OCI-LY7 (cell line): Measurements from ENCODE around the gene B4GAT1. TPM values are rescaled to one million over a fixed set of nuclear protein-coding genes. Genes with fewer than 3 reads are reported as not detected.

Source experiments
- BruUV-seq: library from RNA; stranded (reverse); fragments of 400-500 nt; replicated peaks from 2 replicates; lab custom pipeline; 2021; lab: Mats Ljungman, UMichigan
- CTCF ChIA-PET: fragments of 300-600 bp; sonication (Branson Sonifier 250); formaldehyde crosslinking; loops from one replicate; lab custom pipeline; 2022; ENCODE audit warnings: antibody characterized with exemption; ENCODE audit not compliant: unreplicated experiment; lab: Charles Lee
- POLR2A ChIA-PET: fragments of 300-600 bp; sonication (Branson Sonifier 250); formaldehyde crosslinking; loops from one replicate; lab custom pipeline; 2022; ENCODE audit warnings: antibody characterized with exemption; lab: Charles Lee
- DNase-seq: peaks from one replicate; pipeline ENCODE4 v3.0.0-alpha.2; 2015; ENCODE audit warnings: low spot score
- H2AFZ ChIP-seq: fragments of 200-600 bp; sonication (generic), shearing (Covaris generic); 2 replicates; pipeline ENCODE4 v1.6.1; 2014; ENCODE audit warnings: mild to moderate bottlenecking, antibody characterized with exemption, low read length, moderate library complexity
- H3K27ac ChIP-seq: fragments of 200-600 bp; sonication (generic); 2 replicates; pipeline ENCODE4 v1.5.1; 2014; ENCODE audit warnings: mixed run types, low read depth, mild to moderate bottlenecking, moderate library complexity, low read length, inconsistent platforms; ENCODE audit not compliant: poor library complexity, severe bottlenecking
- H3K36me3 ChIP-seq: fragments of 200-600 bp; sonication (generic); 2 replicates; pipeline ENCODE4 v1.6.1; 2014; ENCODE audit warnings: mild to moderate bottlenecking, antibody characterized with exemption, low read length, moderate library complexity, mixed read lengths; ENCODE audit not compliant: insufficient read depth
- H3K4me1 ChIP-seq: fragments of 200-600 bp; sonication (generic); 2 replicates; pipeline ENCODE4 v1.5.1; 2014; ENCODE audit warnings: mild to moderate bottlenecking, low read length; ENCODE audit not compliant: insufficient read depth, poor library complexity, severe bottlenecking
- H3K4me2 ChIP-seq: fragments of 200-600 bp; sonication (generic); 2 replicates; pipeline ENCODE4 v1.6.1; 2014; ENCODE audit warnings: mild to moderate bottlenecking, low read length
- H3K4me3 ChIP-seq: fragments of 200-600 bp; sonication (generic); 2 replicates; pipeline ENCODE4 v1.5.1; 2014; ENCODE audit warnings: mild to moderate bottlenecking, low read depth, low read length; ENCODE audit not compliant: poor library complexity, severe bottlenecking
- H3K79me2 ChIP-seq: fragments of 200-600 bp; sonication (generic); 2 replicates; pipeline ENCODE4 v1.6.1; 2016; ENCODE audit warnings: low read depth, mild to moderate bottlenecking, low read length, moderate library complexity, mixed read lengths; ENCODE audit not compliant: insufficient read depth
- H3K9me2 ChIP-seq: fragments of 200-600 bp; sonication (generic); 2 replicates; pipeline ENCODE4 v1.6.1; 2016; ENCODE audit warnings: mild to moderate bottlenecking, low read length, mixed read lengths; ENCODE audit not compliant: insufficient read depth
- H3K9me3 ChIP-seq: fragments of 200-600 bp; sonication (generic); 2 replicates; pipeline ENCODE4 v1.6.1; 2014; ENCODE audit warnings: mild to moderate bottlenecking, mixed run types, low read length, mixed read lengths
- H4K20me1 ChIP-seq: fragments of 200-600 bp; sonication (generic); 2 replicates; pipeline ENCODE4 v1.6.1; 2014; ENCODE audit warnings: mild to moderate bottlenecking, antibody characterized with exemption, low read length, moderate library complexity, mixed read lengths; ENCODE audit not compliant: insufficient read depth
- EZH2phosphoT487 ChIP-seq: fragments of 200-600 bp; sonication (generic); IDR thresholded peaks from 2 replicates; pipeline ENCODE4 v1.6.1; 2018; ENCODE audit warnings: low read depth, borderline replicate concordance, mild to moderate bottlenecking, mixed run types, antibody characterized with exemption, low read length, moderate library complexity, mixed read lengths
- intact Hi-C: fragments of 100-400 bp; cut with micrococcal nuclease; formaldehyde crosslinking; loops from one replicate; pipeline ENCODE4 v1.10.0; 2022; ENCODE audit not compliant: unreplicated experiment
- total RNA-seq, 2 experiments: library from RNA; depleted of rRNA in 1 of 2; stranded (reverse); fragments of >200 nt in 1 of 2; shearing (Covaris generic) in 1 of 2; gene quantifications; 2 replicates each; pipeline ENCODE4 v1.2.3, GENCODE V29; 2014 to 2022
- TF ChIP-seq, protein P1 (sequence below): fragments of 200-600 bp; sonication (generic); conservative IDR thresholded peaks from 2 replicates; pipeline ENCODE4 v1.5.1; 2014; ENCODE audit warnings: mild to moderate bottlenecking, antibody characterized with exemption, low read length, moderate library complexity, mixed read lengths

B4GAT1 gene
- total RNA-seq, 2 experiments from 2014 or later = 9.8 to 11.7 TPM

DNA sequence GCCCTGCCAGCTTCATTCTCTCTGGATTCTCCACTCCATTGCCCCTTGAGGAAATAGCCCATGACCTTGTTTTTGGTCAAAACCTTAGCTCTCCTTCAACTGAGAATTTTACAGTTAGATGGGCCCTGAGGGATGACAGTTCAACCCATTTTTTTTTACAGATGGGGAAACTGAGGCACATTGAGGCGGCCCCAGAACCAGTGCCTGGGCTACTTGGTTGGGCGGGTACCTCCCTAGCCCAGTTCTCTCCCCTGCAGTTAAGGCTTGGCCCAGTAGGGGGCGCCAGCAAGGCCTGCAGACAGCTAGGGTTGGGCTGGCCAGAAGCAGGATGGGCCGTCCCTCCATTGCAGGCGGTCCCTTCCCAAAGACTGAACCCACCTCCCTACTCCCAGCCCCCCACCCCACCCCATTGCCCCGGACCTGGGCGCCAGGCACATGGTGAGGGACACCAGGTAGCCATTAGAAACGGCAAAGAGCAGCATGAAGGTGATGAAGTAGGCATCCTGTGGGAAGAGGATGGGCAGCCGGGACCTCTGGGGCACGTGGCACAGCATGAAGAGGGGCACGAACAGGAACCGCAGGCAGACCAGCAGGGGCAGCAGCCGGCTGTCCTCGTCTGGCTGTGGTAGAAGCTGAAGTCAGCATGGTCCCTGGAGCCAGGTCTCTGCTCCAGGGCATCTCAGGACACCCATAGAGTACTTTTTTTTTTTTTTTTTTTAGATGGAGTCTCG is 16.5 kb upstream of the B4GAT1 start:
- H3K79me2 ChIP-seq = no peaks in the 10 kb centered on the region
- DNase-seq = peak; percentile 55
- no peaks in the 10 kb centered on the region for H3K4me1 ChIP-seq
- peaks cover 78% of the 10 kb centered on the region for H3K36me3 ChIP-seq
- no TSS peak for BruUV-seq
- ChIA-PET CTCF (interaction anchor here (0.5 to 1.1 kb wide), 3 partner anchors 8 to 1023 kb away, joined by 3 read pairs; no protein-coding TSS in a partner anchor), POLR2A (interaction anchor here (0.7 to 1.1 kb wide), 2 partner anchors 20 to 75 kb away, joined by 4 read pairs; partner anchors contain the start of gene YIF1A)
- H3K4me3 ChIP-seq = no peak overlapping the region
- no peaks in the 10 kb centered on the region for H3K9me3 ChIP-seq
- no peaks in the 10 kb centered on the region for H4K20me1 ChIP-seq
- intact Hi-C loops = no loop called here
- TF ChIP-seq, protein P1, sequence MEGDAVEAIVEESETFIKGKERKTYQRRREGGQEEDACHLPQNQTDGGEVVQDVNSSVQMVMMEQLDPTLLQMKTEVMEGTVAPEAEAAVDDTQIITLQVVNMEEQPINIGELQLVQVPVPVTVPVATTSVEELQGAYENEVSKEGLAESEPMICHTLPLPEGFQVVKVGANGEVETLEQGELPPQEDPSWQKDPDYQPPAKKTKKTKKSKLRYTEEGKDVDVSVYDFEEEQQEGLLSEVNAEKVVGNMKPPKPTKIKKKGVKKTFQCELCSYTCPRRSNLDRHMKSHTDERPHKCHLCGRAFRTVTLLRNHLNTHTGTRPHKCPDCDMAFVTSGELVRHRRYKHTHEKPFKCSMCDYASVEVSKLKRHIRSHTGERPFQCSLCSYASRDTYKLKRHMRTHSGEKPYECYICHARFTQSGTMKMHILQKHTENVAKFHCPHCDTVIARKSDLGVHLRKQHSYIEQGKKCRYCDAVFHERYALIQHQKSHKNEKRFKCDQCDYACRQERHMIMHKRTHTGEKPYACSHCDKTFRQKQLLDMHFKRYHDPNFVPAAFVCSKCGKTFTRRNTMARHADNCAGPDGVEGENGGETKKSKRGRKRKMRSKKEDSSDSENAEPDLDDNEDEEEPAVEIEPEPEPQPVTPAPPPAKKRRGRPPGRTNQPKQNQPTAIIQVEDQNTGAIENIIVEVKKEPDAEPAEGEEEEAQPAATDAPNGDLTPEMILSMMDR = peak; percentile 96
- TF ChIP-seq EZH2phosphoT487 = no peak
- no peak overlapping the region for H2AFZ ChIP-seq
- H3K4me2 ChIP-seq = no peak overlapping the region
- H3K9me2 ChIP-seq = no peaks in the 10 kb centered on the region
- no peak overlapping the region for H3K27ac ChIP-seq

DNA sequence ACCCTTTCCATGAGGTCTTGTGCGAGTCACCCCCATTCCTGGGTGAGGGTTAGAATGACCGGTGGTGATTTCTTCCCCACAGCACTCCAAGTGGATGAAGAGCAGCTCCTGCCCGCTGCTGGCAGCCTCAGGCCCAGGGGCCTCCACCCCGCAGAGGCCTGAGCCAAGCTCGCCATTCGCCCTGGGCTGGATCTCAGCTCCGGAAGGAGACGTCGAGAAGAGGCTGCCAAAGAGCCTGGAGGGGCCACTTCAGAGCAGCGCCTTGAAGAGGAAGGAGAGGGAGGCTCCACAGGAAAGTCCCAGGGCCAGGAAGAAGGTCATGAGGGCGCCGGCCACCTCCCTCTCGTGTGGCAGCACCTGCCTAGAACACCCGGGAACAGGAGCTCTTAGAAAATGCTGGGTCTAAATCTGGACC is 15.8 kb upstream of the B4GAT1 start:
- TF ChIP-seq, protein P1 = no peak
- TF ChIP-seq EZH2phosphoT487 = no peak
- ChIA-PET POLR2A (no interaction called here), CTCF (interaction anchor here (0.5 to 1.1 kb wide), 3 partner anchors 9 to 1024 kb away, joined by 3 read pairs; no protein-coding TSS in a partner anchor)
- BruUV-seq = no TSS peak
- Histone ChIP-seq H3K36me3 (peaks cover 73% of the 10 kb centered on the region), H3K27ac (no peak overlapping the region), H4K20me1 (no peaks in the 10 kb centered on the region), H3K4me3 (no peak overlapping the region), H3K9me3 (no peaks in the 10 kb centered on the region), H3K9me2 (no peaks in the 10 kb centered on the region), H3K79me2 (no peaks in the 10 kb centered on the region), H3K4me2 (no peak overlapping the region), H3K4me1 (no peaks in the 10 kb centered on the region), H2AFZ (no peak overlapping the region)
- intact Hi-C loops = no loop called here
- DNase-seq = no peak
